AG04449 (cell line): ENCODE data around the gene TCFL5.
A peak's percentile ranks its signal among the peaks of the same experiment; 100 is the strongest.

Experiments
- CTCF ChIA-PET: fragments of 350-600 bp; formaldehyde crosslinking; extraction: SDS; loops from one replicate; lab custom pipeline; 2021; ENCODE audit warnings: antibody characterized with exemption; lab: Yijun Ruan, JAX
- POLR2A ChIA-PET: fragments of 400-600, 350-600 bp; formaldehyde crosslinking; extraction: SDS; loops from one replicate; lab custom pipeline; 2020; ENCODE audit warnings: antibody characterized with exemption, inconsistent platforms; lab: Yijun Ruan, JAX
- DNase-seq: peaks from one replicate; pipeline ENCODE4 v3.0.0-alpha.2; 2010; ENCODE audit warnings: low read depth, low spot score
- H3K4me3 ChIP-seq: 2 replicates; pipeline ENCODE4 v1.5.1; 2011; ENCODE audit warnings: low read depth, mild to moderate bottlenecking, control low read depth, low read length
- CTCF ChIP-seq: IDR thresholded peaks from one replicate; pipeline ENCODE4 v1.5.1; 2011; ENCODE audit warnings: mild to moderate bottlenecking, moderate library complexity, low read length, control low read depth, inconsistent platforms; ENCODE audit not compliant: insufficient read depth; ENCODE audit errors: missing control alignments

The TCFL5 gene

GRCh38 chr20:62796699-62797491 lies 64.7 kb downstream of the TCFL5 start:
- ChIA-PET CTCF (interaction anchor here (0.7 to 3.1 kb wide), 4 partner anchors 8 to 127 kb away, joined by 3 to 28 read pairs (median 4); no protein-coding TSS in a partner anchor), POLR2A (interaction anchor here (1.0 to 1.2 kb wide), 3 partner anchors 8 to 11 kb away, joined by 3 to 5 read pairs (median 4); partner anchors contain the start of gene OGFR)
- TF ChIP-seq CTCF = no peak
- H3K4me3 ChIP-seq = peak overlapping the region; percentile 71
- DNase-seq = no peak

- CTCF ChIA-PET = interaction anchor here (1.2 to 10.1 kb wide), 5 partner anchors 9 to 296 kb away, joined by 5 to 262 read pairs (median 9); no protein-coding TSS in a partner anchor
- no peak for TF ChIP-seq CTCF
- H3K4me3 ChIP-seq = peak overlapping the region; percentile 71
- POLR2A ChIA-PET = interaction anchor here (1.1 to 2.2 kb wide), 2 partner anchors 9 to 20 kb away, joined by 3 to 7 read pairs; partner anchors contain the start of gene COL9A3
- DNase-seq = no peak
These were observed 66.4 kb downstream of the TCFL5 start for GRCh38 chr20:62795023-62795761.

- TF ChIP-seq CTCF = no peak
- peak; percentile 49 for DNase-seq
- peak overlapping the region; percentile 71 for H3K4me3 ChIP-seq
- POLR2A ChIA-PET = interaction anchor here (2.2 kb wide), 1 partner anchor 21 kb away, joined by 7 read pairs; the partner anchor contains the start of gene COL9A3
- CTCF ChIA-PET = interaction anchor here (0.9 to 10.1 kb wide), 7 partner anchors 8 to 294 kb away, joined by 3 to 262 read pairs (median 5); partner anchors contain the start of gene SLCO4A1
These were observed 67.5 kb downstream of the TCFL5 start for GRCh38 chr20:62794007-62794724.

- DNase-seq = no peak
- ChIA-PET CTCF (interaction anchor here (0.9 to 10.1 kb wide), 6 partner anchors 12 to 294 kb away, joined by 3 to 262 read pairs (median 4); partner anchors contain the start of gene SLCO4A1), POLR2A (interaction anchor here (2.2 kb wide), 1 partner anchor 22 kb away, joined by 7 read pairs; the partner anchor contains the start of gene COL9A3)
- TF ChIP-seq CTCF = no peak
- peak overlapping the region; percentile 47 for H3K4me3 ChIP-seq
These were observed 67.9 kb downstream of the TCFL5 start for GRCh38 chr20:62793757-62794006.

- CTCF ChIA-PET = interaction anchor here (0.7 to 10.1 kb wide), 22 partner anchors 10 to 492 kb away, joined by 3 to 262 read pairs (median 6); no protein-coding TSS in a partner anchor
- no peak overlapping the region for H3K4me3 ChIP-seq
- POLR2A ChIA-PET = no interaction called here
- DNase-seq = no peak
- no peak for TF ChIP-seq CTCF
These were observed 68.5 kb downstream of the TCFL5 start for GRCh38 chr20:62792940-62793756.
